Astrocyte of the cerebellum (primary cell): ENCODE results near the gene AJAP1.

Source experiments
- DNase-seq: peaks from one replicate; pipeline ENCODE4 v3.0.0-alpha.2; 2011; ENCODE audit warnings: low read depth
- H3K4me3 ChIP-seq: 2 replicates; pipeline ENCODE4 v1.5.1; 2011; ENCODE audit warnings: mild to moderate bottlenecking, low read depth, low read length, moderate library complexity
- in situ Hi-C: cut with HindIII; loops from 2 replicates; pipeline ENCODE4 v1.10.0; 2017; ENCODE audit warnings: low sequenced_read_pairs
- TF ChIP-seq, protein P1 (sequence below): IDR thresholded peaks from 2 replicates; pipeline ENCODE4 v1.5.1; 2012; ENCODE audit warnings: low read length, low read depth, moderate library complexity, mild to moderate bottlenecking; ENCODE audit errors: missing control alignments

The AJAP1 gene

GRCh38 chr1:4702464-4702863, 48.1 kb downstream of the AJAP1 start:
- no peak for DNase-seq
- in situ Hi-C loops, result no loop called here
- TF ChIP-seq, protein P1, sequence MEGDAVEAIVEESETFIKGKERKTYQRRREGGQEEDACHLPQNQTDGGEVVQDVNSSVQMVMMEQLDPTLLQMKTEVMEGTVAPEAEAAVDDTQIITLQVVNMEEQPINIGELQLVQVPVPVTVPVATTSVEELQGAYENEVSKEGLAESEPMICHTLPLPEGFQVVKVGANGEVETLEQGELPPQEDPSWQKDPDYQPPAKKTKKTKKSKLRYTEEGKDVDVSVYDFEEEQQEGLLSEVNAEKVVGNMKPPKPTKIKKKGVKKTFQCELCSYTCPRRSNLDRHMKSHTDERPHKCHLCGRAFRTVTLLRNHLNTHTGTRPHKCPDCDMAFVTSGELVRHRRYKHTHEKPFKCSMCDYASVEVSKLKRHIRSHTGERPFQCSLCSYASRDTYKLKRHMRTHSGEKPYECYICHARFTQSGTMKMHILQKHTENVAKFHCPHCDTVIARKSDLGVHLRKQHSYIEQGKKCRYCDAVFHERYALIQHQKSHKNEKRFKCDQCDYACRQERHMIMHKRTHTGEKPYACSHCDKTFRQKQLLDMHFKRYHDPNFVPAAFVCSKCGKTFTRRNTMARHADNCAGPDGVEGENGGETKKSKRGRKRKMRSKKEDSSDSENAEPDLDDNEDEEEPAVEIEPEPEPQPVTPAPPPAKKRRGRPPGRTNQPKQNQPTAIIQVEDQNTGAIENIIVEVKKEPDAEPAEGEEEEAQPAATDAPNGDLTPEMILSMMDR, result no peak
- H3K4me3 ChIP-seq, result no peak overlapping the region

DNA sequence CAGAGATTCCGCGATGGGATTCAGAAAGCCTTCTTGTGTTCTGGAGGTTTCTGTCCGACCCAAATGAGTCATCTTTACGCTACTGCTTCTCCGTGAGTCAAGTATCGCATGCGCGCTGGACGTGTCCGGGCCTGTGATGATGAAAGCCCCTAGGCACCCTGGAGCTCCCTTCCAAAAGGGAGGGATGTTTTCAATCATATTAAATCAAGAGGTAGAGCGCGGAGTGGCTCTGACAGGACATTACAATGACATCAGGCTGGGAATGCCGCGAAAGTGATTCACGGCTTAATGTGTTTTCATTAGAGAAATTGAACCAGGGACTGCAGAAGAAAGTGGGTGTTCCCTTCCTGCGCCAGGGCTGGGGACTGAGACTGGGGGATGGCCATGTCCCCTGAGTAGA, 48.5 kb downstream of the AJAP1 start:
- DNase-seq, result no peak
- TF ChIP-seq, protein P1, result no peak
- in situ Hi-C loops, result no loop called here
- H3K4me3 ChIP-seq, result no peak overlapping the region

DNA sequence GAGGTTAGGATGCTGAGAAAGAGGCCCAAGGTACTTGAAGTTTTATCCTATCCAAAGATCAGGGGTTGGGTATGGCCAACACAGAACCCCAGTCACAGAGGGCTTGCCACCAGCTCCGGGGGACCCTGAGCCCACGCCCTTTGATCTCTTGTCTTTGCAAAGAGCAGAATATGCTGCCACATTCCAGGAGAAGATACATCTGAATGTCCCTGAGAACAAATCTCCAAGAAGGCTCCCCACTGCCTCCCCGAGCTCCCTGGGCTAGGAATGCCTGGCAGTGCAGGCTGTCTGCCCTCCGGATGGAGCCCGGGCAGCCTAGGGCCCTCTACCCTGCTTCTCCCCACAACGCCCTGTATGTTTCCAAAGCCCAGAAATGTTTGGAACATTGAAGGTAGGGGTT, 49.2 kb downstream of the AJAP1 start:
- DNase-seq, result no peak
- H3K4me3 ChIP-seq, result no peak overlapping the region
- TF ChIP-seq, protein P1, result no peak
- in situ Hi-C loops, result no loop called here

DNA sequence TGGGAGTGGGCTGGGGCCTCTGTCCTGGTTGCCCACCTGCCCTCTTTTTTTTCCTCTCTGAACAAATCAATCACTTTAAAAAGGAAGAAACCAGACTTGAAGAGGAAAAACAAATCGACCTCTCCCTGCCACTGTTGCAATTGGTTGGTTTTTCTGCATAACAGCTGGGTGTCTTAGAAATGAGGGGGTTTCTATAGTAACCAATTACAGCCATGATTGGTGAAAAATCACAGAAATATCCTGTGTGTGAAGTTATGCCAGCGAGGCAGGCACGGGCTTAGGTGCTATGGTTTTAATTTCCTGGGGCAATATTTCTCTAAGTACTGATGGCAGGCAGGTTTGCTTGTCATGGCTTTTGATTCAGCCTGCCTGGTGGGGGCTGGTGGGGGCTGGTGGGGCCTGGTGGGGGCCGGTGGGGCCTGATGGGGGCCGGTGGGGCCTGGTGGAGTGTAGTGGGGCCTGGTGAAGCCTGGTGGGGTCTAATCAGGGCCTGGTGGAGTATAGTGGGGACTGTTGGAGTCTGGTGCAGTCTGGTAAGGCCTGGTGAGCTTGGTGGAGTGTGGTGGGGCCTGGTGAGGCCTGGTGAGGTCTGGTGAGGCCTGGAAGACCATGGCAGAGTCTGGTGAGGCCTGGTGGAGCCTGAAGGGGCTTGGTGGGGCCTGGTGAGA, 54.6 kb downstream of the AJAP1 start:
- DNase-seq, result no peak
- no peak overlapping the region for H3K4me3 ChIP-seq
- in situ Hi-C loops, result no loop called here
- TF ChIP-seq, protein P1, result no peak

- DNase-seq, result no peak
- H3K4me3 ChIP-seq, result no peak overlapping the region
- in situ Hi-C loops, result no loop called here
- TF ChIP-seq, protein P1, result no peak
Observed at GRCh38 chr1:4709641-4710040, 55.2 kb downstream of the AJAP1 start.

- H3K4me3 ChIP-seq, result no peak overlapping the region
- no peak for DNase-seq
- in situ Hi-C loops, result no loop called here
- TF ChIP-seq, protein P1, result no peak
Observed at GRCh38 chr1:4710592-4711415, 56.4 kb downstream of the AJAP1 start.
